Retinal pigment epithelial cell (primary cell): ENCODE results near the gene FADS1.

Experiments
- DNase-seq: peaks from one replicate; pipeline ENCODE4 v3.0.0-alpha.2; 2010; ENCODE audit warnings: low read depth
- H3K4me3 ChIP-seq: 2 replicates; pipeline ENCODE4 v1.5.1; 2011; ENCODE audit warnings: mild to moderate bottlenecking, low read length, control low read depth, moderate library complexity
- TF ChIP-seq, protein P1 (sequence below): conservative IDR thresholded peaks from 2 replicates; pipeline ENCODE4 v1.5.1; 2011; ENCODE audit warnings: low read depth, low read length, control low read depth, inconsistent platforms

FADS1 gene

DNA sequence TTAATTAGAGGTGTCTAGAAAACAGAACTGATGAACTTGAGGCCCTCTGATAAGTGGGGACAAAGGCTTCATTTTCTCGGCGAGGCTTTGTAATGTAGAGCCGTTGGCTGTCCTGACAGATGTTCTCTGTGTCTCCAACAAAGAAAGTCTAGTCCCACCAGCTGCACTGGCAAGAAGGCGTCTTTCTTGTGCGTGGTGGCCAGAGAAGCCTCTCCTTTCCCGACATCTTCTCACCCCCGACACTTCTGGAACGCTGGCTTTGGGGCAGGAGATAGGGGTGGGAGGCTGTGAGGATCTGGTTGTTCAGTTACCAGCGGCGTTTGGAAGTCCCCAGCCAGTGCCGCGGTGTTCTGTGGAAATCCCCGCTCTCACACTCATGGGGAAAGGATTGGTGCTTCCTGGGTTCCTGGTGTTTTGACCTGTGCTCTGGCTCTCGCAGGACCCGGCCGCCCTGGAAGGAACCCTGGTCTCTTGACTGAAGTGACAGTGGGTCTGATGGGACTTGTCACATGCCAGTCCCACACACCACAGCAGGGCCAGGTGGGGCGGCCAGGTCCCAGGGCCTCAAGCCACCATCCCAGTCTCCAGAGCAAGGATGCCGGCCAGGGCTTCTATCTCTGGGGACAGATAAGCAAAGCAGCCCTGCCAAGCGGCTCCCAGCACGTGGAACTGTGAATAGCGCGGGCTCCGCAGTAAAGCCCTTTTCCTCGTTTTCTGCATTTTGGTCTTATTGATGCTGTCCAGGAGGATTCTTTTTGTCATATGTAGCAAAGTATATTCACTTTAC, 34.5 kb upstream of the FADS1 start:
- DNase-seq, result no peak
- TF ChIP-seq, protein P1, sequence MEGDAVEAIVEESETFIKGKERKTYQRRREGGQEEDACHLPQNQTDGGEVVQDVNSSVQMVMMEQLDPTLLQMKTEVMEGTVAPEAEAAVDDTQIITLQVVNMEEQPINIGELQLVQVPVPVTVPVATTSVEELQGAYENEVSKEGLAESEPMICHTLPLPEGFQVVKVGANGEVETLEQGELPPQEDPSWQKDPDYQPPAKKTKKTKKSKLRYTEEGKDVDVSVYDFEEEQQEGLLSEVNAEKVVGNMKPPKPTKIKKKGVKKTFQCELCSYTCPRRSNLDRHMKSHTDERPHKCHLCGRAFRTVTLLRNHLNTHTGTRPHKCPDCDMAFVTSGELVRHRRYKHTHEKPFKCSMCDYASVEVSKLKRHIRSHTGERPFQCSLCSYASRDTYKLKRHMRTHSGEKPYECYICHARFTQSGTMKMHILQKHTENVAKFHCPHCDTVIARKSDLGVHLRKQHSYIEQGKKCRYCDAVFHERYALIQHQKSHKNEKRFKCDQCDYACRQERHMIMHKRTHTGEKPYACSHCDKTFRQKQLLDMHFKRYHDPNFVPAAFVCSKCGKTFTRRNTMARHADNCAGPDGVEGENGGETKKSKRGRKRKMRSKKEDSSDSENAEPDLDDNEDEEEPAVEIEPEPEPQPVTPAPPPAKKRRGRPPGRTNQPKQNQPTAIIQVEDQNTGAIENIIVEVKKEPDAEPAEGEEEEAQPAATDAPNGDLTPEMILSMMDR, result no peak
- H3K4me3 ChIP-seq, result no peak overlapping the region

DNA sequence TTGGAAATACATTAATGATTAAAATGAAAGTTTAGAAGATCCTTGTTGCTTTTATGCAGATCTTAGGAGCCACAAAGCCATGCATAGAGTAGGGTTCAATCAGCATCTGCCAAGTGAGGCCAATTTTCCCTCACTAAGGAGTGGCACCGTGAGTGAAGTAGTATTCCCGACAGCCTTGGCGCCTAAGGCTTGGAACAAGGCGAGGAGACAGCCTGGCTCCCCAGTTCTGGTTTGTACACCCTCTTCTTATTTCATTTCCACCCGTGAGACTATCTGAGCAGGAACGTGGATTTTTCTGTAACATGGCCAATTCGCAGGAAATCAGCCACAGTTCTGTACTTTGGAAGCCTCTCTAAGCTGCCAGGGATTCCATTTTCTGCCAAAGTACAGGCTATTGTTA, 33.9 kb upstream of the FADS1 start:
- no peak for DNase-seq
- TF ChIP-seq, protein P1, result no peak
- H3K4me3 ChIP-seq, result no peak overlapping the region

GRCh38 chr11:61848631-61849030, 31.8 kb upstream of the FADS1 start:
- H3K4me3 ChIP-seq, result no peak overlapping the region
- TF ChIP-seq, protein P1, result no peak
- DNase-seq, result no peak

DNA sequence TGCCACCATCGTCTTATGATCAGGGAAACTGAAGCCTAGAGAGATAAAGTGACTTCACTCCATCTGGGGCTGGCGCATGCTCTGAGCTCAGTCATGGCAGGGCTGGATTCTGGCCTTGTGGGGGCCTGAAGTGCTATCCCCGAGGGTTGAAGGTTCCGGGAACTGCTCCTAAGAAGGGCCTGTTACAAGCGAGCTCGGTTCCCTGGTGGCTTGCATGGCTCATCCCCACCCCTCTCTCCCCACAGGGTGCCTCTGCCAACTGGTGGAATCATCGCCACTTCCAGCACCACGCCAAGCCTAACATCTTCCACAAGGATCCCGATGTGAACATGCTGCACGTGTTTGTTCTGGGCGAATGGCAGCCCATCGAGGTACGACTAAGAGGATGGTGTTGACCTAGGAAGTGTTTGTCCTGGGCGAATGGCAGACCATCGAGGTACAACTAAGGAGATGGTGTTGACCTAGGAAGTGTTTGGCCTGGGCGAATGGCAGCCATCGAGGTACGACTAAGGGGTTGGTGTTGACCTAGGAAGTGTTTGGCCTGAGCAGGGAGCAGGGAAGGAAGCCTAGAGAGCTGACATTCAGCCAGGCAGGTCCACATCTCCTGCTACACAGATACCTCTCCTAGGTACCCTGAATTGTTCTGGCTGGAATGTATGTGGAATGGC, 31.2 kb upstream of the FADS1 start:
- TF ChIP-seq, protein P1, result no peak
- DNase-seq, result no peak
- H3K4me3 ChIP-seq, result no peak overlapping the region

DNA sequence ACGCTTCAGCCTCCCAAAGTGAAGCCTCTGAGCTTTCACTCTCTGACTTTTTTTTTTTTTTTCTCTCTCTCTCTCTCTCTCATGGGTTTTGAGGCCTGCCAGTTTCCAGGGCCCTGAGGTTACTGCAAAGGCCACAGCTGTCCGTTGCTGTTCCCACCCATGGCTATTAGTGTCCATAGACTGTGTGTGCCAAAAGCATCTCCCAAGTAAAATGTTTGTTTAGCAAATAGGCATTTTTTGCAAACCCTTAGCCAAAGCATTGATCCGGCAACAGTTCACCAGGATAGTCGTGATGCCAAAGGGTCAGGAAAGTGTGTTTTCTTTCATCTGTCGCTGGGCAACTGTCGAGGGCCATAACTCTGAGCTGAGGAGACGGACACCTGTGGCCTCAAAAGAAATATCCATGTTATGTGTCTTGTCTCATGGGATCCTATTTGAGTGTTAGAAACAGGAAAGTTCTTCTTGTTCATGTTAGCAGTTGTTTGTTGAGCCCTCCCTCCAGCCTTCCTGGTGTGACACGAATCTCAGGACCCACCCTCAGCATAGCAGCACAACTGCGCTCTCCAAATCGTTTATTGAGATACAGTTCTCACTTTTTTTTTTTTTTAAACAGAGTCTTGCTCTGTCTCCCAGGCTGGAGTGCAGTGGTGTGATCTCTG, 29.7 kb upstream of the FADS1 start:
- DNase-seq, result no peak
- no peak overlapping the region for H3K4me3 ChIP-seq
- TF ChIP-seq, protein P1, result no peak

DNA sequence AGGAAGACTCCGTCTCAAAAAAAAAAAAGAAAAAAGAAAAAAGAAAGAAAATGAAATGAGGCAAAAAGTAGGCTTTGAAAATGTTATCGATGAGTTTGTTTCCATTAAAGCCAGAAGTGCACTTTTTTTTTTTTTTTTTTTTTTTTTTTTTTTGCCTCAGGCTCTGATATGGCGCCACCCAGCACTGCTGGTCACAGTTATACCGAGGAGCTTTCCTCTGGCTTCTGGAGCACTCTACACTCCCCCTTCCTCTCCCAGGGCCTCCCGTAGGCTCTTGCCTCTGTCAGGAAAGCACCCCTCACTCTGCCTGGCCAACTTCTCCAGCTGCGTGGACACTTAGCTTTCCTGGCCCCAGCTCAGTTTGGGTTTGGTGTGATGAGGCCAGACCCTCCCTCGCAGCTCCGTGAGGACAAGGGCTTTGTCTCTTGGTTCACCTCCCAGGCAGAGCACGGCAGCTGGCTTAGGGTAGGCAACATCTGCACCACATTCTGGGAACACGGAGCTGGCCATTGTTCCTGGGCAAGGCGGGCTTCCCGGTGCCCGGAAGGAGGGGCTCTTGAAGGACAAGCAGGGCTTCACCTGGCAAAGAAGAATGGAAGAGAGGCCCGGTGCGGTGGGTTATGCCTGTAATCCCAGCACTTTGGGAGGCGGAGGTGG, 28.2 kb upstream of the FADS1 start:
- no peak overlapping the region for H3K4me3 ChIP-seq
- DNase-seq, result no peak
- TF ChIP-seq, protein P1, result no peak
